HG03354 (cell line): ENCODE data around the gene PELI2.
"Not testable (repeated sequence)": the region's sequence is repeated elsewhere in the genome, so short reads cannot be mapped to it uniquely, and the experiment has no call there.

Experiments used
- ATAC-seq: cut with Tn5 transposase; IDR thresholded peaks from one replicate; pipeline ENCODE4 v1.9.1; 2021; ENCODE audit warnings: mild to moderate bottlenecking; ENCODE audit not compliant: unreplicated experiment, poor library complexity, severe bottlenecking

Gene PELI2

GRCh38 chr14:56137849-56138248, 19.6 kb downstream of the PELI2 start:
- ATAC-seq: no peak

GRCh38 chr14:56138928-56139327, 20.7 kb downstream of the PELI2 start:
- no peak for ATAC-seq

GRCh38 chr14:56142314-56142713, 24.1 kb downstream of the PELI2 start:
- no peak for ATAC-seq

- no peak for ATAC-seq
Measured at GRCh38 chr14:56143025-56143424, 24.8 kb downstream of the PELI2 start.

- ATAC-seq: no peak
Measured at GRCh38 chr14:56144176-56144575, 26.0 kb downstream of the PELI2 start.

- ATAC-seq: no peak
Measured at GRCh38 chr14:56145181-56145769, 27.1 kb downstream of the PELI2 start.

GRCh38 chr14:56145965-56146364, 27.8 kb downstream of the PELI2 start:
- no peak for ATAC-seq

GRCh38 chr14:56147449-56147848, 29.2 kb downstream of the PELI2 start:
- ATAC-seq: no peak

- no peak for ATAC-seq
Measured at GRCh38 chr14:56147986-56148901, 30.0 kb downstream of the PELI2 start.

GRCh38 chr14:56149151-56149550, 30.9 kb downstream of the PELI2 start:
- ATAC-seq: no peak

GRCh38 chr14:56149995-56150394, 31.8 kb downstream of the PELI2 start:
- ATAC-seq: no peak

- no peak for ATAC-seq
Measured at GRCh38 chr14:56150645-56151345, 32.6 kb downstream of the PELI2 start.

GRCh38 chr14:56152221-56152620, 34.0 kb downstream of the PELI2 start:
- ATAC-seq: no peak

- ATAC-seq: no peak
Measured at GRCh38 chr14:56153267-56153666, 35.1 kb downstream of the PELI2 start.

GRCh38 chr14:56154321-56154720, 36.1 kb downstream of the PELI2 start:
- ATAC-seq: no peak

- ATAC-seq: no peak
Measured at GRCh38 chr14:56156096-56156495, 37.9 kb downstream of the PELI2 start.

GRCh38 chr14:56159066-56159465, 40.9 kb downstream of the PELI2 start:
- ATAC-seq: no peak

- ATAC-seq: no peak
Measured at GRCh38 chr14:56160088-56160487, 41.9 kb downstream of the PELI2 start.

- ATAC-seq: no peak
Measured at GRCh38 chr14:56161658-56162057, 43.4 kb downstream of the PELI2 start.

- no peak for ATAC-seq
Measured at GRCh38 chr14:56162476-56162875, 44.3 kb downstream of the PELI2 start.

GRCh38 chr14:56166579-56166978, 48.4 kb downstream of the PELI2 start:
- ATAC-seq: not testable (repeated sequence)
